GM21360 (cell line): ENCODE measurements around the gene ANGPTL2.
"Not testable (repeated sequence)": the region's sequence is repeated elsewhere in the genome, so short reads cannot be mapped to it uniquely, and the experiment has no call there.

ENCODE experiments used
- ATAC-seq: cut with Tn5 transposase; IDR thresholded peaks from one replicate; pipeline ENCODE4 v1.9.1; 2021; ENCODE audit warnings: mild to moderate bottlenecking, moderate library complexity; ENCODE audit not compliant: unreplicated experiment

ANGPTL2 gene

DNA sequence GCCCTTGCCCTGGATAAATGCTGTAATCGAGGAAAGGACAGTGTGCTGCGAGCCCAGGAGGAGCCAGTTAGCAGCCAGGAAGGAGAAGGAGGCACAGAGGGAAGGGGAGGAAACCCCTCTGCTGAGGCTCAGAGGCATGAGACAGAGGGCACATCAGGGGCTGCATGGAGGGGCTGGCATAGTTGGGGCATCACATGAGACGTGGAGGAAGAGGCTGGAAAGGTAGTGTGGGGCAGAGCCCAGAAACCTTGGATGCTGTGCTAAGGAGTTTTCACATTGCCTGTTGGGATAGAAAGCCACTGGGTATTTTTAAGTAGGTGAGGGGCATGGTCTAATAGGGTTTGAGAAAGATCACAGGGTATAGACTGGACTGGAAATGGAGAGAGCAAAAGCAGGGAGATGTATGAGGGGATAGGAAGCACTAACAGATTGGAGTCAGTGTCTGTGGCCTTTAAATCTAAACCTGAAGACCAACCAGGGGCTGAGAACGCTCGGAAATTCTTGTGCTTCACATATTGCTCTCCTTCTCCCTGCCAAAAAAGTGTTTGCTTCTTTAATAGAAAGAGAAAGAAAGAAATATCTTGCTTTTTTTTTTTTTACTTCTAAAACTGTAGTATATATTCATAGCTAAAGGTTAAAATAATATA, 33.0 kb upstream of the ANGPTL2 start:
- ATAC-seq = no peak

DNA sequence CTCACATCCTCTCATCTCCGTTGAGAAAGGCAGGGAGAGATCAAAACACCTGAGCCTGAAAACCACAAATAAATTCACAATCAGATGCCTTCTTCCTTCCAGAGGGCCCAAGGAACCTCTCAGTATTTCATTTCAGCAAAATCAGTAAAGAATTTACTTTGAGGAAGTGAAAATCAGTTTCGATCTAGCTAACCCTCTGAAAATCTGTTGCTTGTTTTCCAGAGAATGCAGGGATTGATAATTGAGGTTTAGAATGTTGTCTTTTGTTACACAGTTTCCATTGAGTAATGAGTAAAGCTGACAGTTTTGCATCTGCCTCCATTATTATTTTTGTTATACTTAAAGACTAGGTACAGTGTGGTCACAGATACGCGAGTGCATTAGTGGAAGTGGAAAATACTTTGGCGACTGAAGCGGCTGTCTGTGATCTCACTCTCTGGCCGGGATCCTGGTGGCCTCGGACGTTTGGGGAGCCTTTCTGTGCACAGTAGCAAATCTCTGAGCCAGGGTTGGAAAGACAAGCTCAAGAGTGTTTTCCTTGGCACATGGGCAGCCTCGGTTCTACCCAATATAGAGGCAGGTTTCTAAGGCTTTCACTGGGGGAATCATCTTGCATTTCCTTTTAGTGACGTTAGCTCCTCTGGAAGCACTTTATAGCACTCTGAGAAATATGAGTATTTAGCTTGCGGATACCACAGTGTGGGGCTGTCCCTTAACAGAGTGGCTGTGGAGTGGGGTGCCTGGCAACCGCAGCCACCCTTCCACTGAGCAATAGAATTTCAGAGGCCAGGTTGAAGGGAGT, 32.2 kb upstream of the ANGPTL2 start:
- no peak for ATAC-seq

GRCh38 chr9:127154003-127154389, 31.6 kb upstream of the ANGPTL2 start:
- no peak for ATAC-seq

- ATAC-seq = no peak
Measured at GRCh38 chr9:127153501-127153900, 31.1 kb upstream of the ANGPTL2 start.

- ATAC-seq = no peak
Measured at GRCh38 chr9:127149463-127150390, 27.3 kb upstream of the ANGPTL2 start.

DNA sequence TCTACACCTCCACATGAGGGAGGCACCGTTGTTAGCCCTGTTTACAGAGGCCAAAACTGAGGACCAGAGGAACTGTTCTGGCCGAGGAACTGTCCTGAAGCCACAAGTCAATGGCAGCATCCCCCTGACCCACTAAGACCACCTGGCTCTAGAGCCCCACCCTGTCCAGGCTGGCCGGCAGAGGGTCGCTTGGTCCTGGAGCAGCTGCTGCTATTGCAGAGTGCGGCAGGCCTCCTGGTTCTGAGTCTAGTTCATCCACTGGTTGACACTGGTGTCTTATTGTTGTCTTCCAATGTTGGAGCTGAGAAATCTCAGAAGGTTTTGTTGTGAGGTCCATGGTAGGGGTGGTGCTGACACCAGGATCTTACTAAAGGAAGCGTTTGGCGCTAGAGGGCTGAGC, 26.6 kb upstream of the ANGPTL2 start:
- ATAC-seq = no peak

GRCh38 chr9:127148014-127148413, 25.6 kb upstream of the ANGPTL2 start:
- no peak for ATAC-seq

GRCh38 chr9:127147251-127147650, 24.8 kb upstream of the ANGPTL2 start:
- ATAC-seq = no peak

- not testable (repeated sequence) for ATAC-seq
Measured at GRCh38 chr9:127146841-127147240, 24.4 kb upstream of the ANGPTL2 start.

- ATAC-seq = no peak
Measured at GRCh38 chr9:127144670-127145445, 22.4 kb upstream of the ANGPTL2 start.

GRCh38 chr9:127143920-127144465, 21.6 kb upstream of the ANGPTL2 start:
- ATAC-seq = no peak

- no peak for ATAC-seq
Measured at GRCh38 chr9:127142931-127143464, 20.6 kb upstream of the ANGPTL2 start.

- ATAC-seq = no peak
Measured at GRCh38 chr9:127142291-127142690, 19.9 kb upstream of the ANGPTL2 start.

DNA sequence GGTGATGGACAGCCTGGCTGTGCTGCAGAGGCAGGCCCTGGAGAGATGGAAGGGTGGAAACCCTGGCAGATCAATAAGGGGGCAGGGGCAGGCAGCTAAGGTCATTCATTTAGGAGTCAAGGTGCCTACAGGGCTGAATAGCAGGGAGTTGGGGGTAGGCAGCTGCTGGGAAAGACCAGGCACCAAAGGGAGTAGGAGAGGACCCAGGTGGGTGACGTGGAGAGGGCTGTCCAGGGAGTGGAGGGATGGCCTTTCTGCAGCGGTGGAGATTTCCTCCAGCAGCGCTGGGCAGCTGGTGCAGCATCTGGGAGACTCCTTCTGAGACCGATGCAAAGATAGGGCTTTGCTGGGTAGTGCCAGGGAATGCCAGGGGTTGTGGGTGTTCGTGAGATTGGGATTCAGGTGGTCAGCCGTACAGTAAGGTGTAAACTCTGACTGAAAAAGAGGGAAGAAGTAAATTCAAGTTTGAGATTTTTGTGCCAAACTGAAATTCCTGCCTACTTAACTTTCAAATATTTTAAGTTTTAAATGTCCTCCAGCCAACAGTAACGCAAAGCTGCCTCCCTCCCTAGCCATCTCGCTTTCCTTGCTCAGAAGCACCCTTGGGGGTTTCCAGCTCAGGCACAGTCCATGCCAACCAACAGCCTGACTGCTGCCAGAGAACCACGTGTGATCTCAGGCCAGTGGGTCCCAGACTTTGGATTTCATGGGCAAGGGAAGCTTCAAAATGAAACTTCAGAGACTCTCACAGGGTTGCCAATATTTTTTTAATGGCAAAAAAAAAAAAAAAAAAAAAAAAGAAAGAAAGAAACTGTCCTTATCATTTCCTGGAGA, 18.6 kb upstream of the ANGPTL2 start:
- ATAC-seq = no peak

- no peak for ATAC-seq
Measured at GRCh38 chr9:127140181-127140580, 17.7 kb upstream of the ANGPTL2 start.

DNA sequence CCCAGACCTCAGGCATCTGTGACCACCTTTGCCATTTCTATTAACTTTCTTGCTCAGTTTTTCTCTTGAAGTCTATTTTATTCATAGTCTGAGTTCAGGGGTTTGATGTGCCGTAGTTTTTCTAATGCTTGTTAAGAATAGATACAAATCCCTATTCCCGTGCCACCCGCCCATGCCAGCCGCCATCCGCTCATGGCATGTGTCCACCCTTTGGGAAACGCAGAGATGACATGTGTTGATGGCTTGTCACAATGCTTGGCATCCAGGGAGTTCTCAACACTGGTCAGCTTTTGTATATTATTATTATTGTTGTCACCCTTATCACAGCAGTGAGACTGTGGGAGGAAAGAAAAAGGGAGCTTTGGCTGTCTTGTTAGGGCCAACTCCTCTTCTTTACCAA, 17.3 kb upstream of the ANGPTL2 start:
- no peak for ATAC-seq

DNA sequence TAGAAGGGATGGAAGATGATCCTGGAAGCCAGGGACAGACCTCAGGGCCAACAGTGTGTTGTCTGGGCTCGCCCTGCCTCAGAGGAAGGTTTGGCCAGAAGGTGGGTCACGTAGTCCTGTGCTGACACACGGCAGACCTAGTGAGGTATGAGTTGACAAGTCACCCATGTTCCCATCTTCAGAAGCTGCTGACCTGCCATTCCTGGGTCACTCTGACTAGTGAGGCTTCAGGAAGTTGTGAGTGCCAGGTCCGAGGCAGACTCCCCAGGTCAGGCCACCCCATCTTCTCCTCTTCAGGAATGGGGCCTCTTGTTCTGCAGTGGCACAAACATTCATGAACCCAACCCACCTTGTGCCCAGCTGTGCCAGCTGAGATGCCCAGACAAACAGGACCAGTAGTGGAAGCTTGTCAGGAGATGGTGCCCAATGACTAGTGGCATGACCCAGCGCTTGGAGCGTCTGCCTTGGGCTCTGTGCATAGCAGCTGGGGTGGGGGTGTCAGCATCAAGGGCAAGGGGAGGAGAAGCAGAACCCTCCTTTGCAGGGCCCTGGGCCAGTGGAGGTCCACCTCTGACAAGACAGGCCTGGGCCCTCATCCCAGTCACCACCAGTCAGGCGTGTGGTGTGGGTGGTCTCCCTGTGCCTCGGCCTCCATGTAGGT, 16.8 kb upstream of the ANGPTL2 start:
- no peak for ATAC-seq

DNA sequence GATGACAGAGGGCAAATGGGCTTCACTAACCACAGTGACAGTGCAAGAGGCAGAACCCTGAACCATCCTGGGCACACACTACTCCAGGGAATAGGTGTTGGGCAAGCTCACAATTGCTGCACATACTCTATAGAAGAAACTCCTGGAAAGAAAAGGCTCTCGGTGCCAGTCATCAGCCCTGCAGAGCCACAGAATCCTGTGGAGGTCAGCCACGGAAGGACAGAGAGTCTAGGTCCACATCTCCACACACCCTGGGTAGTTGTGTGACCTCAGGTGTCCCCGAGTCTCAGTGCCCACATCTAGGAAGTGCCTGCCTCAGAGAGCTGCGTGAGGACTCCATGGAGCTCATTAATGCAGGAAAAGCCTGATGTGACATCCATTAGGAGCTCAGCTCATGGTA, 16.0 kb upstream of the ANGPTL2 start:
- ATAC-seq = no peak
